ENCODE measurements around the gene FGFBP1. TPM values are rescaled to one million over a fixed set of nuclear protein-coding genes. Genes with fewer than 3 reads are reported as not detected.
A peak's percentile ranks its signal among the peaks of the same experiment; 100 is the strongest.

Gene FGFBP1
- total and polyA plus RNA-seq, 2 of the 4 experiments (the other 2 are of a cell fraction): under 0.01 TPM; not detected in 1

DNA sequence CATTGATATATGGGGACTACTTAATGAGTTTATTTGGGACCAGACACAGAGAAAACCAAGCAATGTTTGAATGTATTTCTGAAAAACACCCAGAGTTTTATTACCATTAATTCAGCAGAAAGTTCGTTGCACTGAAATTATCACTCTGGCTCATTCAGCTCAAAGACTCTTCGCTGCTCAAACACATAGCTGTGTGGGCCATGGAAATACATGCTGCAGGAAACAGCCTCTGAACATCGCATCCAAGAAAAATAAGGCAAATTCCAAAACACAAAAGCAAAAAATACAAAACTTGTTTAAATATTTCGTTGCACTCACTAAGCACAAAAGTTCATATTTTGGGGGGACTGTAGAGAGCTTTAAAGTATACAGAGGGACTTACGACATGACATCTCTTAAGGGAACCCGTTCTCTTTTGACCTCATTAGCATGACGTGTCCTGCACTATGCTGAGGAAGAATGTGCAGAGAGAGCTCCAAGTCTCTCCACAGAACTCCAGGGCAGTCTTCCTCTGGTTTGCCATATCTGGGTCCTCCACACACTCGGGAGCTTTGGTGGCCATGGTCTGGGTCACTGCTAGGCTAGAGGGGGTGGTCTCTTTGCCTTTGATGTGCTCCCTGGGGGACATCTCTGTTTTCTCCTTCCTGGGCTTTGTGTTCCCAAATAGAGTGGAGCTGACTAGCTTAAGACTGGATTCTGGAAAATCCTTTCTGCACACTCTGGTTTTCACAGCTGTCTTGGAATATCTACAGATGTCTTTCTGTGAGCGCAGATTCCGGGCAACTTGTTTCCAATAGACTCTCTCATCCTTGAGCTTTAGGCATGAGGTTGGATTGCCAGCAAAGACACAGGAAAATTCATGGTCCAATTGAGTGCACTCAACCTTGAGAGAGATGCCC is 2.8 kb downstream of the FGFBP1 start:
- dilution Hi-C loops (cut with HindIII; ENCODE audit: low sequenced_read_pairs, unreplicated experiment): no loop called here
- no peaks in the 10 kb centered on the region for H3K4me1 ChIP-seq (ENCODE audit: control insufficient read depth, insufficient read depth, low read length)
- H3K4me2 ChIP-seq (ENCODE audit: low read depth, low read length): no peak overlapping the region
- ATAC-seq (ENCODE audit: low read depth): no peak
- H2BK5ac ChIP-seq (ENCODE audit: low read depth, low read length, poor library complexity, severe bottlenecking): no peak overlapping the region
- no peak overlapping the region for H2AK9ac ChIP-seq (replicated peaks; ENCODE audit: low read depth, low read length, poor library complexity)
- H3K4ac ChIP-seq (ENCODE audit: low read depth, low read length): no peak overlapping the region
- no peak overlapping the region for H4K5ac ChIP-seq (ENCODE audit: low read depth, low read length)
- H3K56ac ChIP-seq (ENCODE audit: extremely low read depth, insufficient read depth, low read length): no peak overlapping the region
- no peaks in the 10 kb centered on the region for H4K20me1 ChIP-seq (ENCODE audit: insufficient read depth, low read length)
- peaks cover 31% of the 10 kb centered on the region for H3K27me3 ChIP-seq (ENCODE audit: control insufficient read depth, insufficient read depth, low read length)
- intact Hi-C loops (cut with micrococcal nuclease): no loop called here
- no peak overlapping the region for H2BK15ac ChIP-seq (ENCODE audit: low read depth, low read length)
- H3K9me3 ChIP-seq (ENCODE audit: control insufficient read depth, insufficient read depth, low read length): no peaks in the 10 kb centered on the region
- peak; percentile 10 for DNase-seq
- H3K4me3 ChIP-seq (ENCODE audit: insufficient read depth, low read depth, low read length): no peak overlapping the region
- no peak overlapping the region for H2AK5ac ChIP-seq (ENCODE audit: low read depth, low read length)
- in situ Hi-C loops (cut with MboI; ENCODE audit: low sequenced_read_pairs): no loop called here
- no TSS peak for BruUV-seq (replicated peaks)
- no peak overlapping the region for H3K23ac ChIP-seq (ENCODE audit: low read depth, low read length)
- ChIA-PET POLR2A (ENCODE audit: unreplicated experiment) (no interaction called here), CTCF (interaction anchor here (0.7 kb wide), 1 partner anchor 329 kb away, joined by 3 read pairs; no protein-coding TSS in a partner anchor)
- WGBS, 2 experiments (ENCODE audit: extremely low coverage in 2 of 2, insufficient read length in 1 of 2): no CpG with 5 or more reads among the region's 10 CpGs
- H3K79me1 ChIP-seq (ENCODE audit: low read depth in 1 of 2, low read length in 2 of 2): no peaks in the 10 kb centered on the region
- no peak overlapping the region for H3K9ac ChIP-seq (ENCODE audit: low read depth, low read length)
- no peak overlapping the region for H4K8ac ChIP-seq (ENCODE audit: low read depth in 2 of 2, low read length in 2 of 2)
- no peak overlapping the region for H3K18ac ChIP-seq (ENCODE audit: low read depth, low read length)
- no peak overlapping the region for H2AFZ ChIP-seq (replicated peaks; ENCODE audit: low read length, poor library complexity)
- H3K27ac ChIP-seq (ENCODE audit: insufficient read depth, low read length): no peak overlapping the region
- no peak overlapping the region for H3K14ac ChIP-seq (replicated peaks; ENCODE audit: low read depth, low read length)
- H4K91ac ChIP-seq (ENCODE audit: insufficient read depth, low read depth, low read length): no peak overlapping the region
- no peak overlapping the region for H2BK20ac ChIP-seq (ENCODE audit: low read depth, low read length)
- no peaks in the 10 kb centered on the region; the same call in 1 of the 2 replicates for H3K9me1 ChIP-seq (ENCODE audit: insufficient read depth, low read length)
- no peak overlapping the region for H2BK120ac ChIP-seq (ENCODE audit: low read depth, low read length)
- H3K36me3 ChIP-seq (ENCODE audit: control insufficient read depth, insufficient read depth, low read length): no peaks in the 10 kb centered on the region
- TF ChIP-seq CHD1 (IDR thresholded peaks at IDR 0.05; ENCODE audit: low read depth, low read length) (no peak), POLR2A (IDR thresholded peaks at IDR 0.05; ENCODE audit: low read depth, low read length) (no peak), MXI1 (IDR thresholded peaks at IDR 0.05; ENCODE audit: borderline replicate concordance, low read depth, low read length) (no peak), CEBPB (IDR thresholded peaks at IDR 0.05; ENCODE audit: low read depth, low read length) (no peak), RAD21 (IDR thresholded peaks at IDR 0.05; ENCODE audit: low read length) (no peak), BHLHE40 (IDR thresholded peaks at IDR 0.05; ENCODE audit: low read depth, low read length) (no peak), SMC3 (IDR thresholded peaks at IDR 0.05; ENCODE audit: low read depth, low read length) (no peak), FOS (IDR thresholded peaks at IDR 0.05; ENCODE audit: low read depth, low read length) (no peak), MAFK (IDR thresholded peaks at IDR 0.05; ENCODE audit: low read depth, low read length) (no peak), MAZ (IDR thresholded peaks at IDR 0.05; ENCODE audit: borderline replicate concordance, low read depth, low read length) (no peak), RCOR1 (IDR thresholded peaks at IDR 0.05; ENCODE audit: insufficient replicate concordance, low read length) (no peak), RFX5 (IDR thresholded peaks at IDR 0.05; ENCODE audit: low read depth, low read length) (no peak)
- TF ChIP-seq, protein P1, sequence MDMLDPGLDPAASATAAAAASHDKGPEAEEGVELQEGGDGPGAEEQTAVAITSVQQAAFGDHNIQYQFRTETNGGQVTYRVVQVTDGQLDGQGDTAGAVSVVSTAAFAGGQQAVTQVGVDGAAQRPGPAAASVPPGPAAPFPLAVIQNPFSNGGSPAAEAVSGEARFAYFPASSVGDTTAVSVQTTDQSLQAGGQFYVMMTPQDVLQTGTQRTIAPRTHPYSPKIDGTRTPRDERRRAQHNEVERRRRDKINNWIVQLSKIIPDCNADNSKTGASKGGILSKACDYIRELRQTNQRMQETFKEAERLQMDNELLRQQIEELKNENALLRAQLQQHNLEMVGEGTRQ (IDR thresholded peaks at IDR 0.05; ENCODE audit: low read depth, low read length): no peak
- TF ChIP-seq, protein P2, sequence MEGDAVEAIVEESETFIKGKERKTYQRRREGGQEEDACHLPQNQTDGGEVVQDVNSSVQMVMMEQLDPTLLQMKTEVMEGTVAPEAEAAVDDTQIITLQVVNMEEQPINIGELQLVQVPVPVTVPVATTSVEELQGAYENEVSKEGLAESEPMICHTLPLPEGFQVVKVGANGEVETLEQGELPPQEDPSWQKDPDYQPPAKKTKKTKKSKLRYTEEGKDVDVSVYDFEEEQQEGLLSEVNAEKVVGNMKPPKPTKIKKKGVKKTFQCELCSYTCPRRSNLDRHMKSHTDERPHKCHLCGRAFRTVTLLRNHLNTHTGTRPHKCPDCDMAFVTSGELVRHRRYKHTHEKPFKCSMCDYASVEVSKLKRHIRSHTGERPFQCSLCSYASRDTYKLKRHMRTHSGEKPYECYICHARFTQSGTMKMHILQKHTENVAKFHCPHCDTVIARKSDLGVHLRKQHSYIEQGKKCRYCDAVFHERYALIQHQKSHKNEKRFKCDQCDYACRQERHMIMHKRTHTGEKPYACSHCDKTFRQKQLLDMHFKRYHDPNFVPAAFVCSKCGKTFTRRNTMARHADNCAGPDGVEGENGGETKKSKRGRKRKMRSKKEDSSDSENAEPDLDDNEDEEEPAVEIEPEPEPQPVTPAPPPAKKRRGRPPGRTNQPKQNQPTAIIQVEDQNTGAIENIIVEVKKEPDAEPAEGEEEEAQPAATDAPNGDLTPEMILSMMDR (conservative IDR thresholded peaks at IDR 0.05; ENCODE audit: low read depth, low read length): no peak
- TF ChIP-seq, protein P3, sequence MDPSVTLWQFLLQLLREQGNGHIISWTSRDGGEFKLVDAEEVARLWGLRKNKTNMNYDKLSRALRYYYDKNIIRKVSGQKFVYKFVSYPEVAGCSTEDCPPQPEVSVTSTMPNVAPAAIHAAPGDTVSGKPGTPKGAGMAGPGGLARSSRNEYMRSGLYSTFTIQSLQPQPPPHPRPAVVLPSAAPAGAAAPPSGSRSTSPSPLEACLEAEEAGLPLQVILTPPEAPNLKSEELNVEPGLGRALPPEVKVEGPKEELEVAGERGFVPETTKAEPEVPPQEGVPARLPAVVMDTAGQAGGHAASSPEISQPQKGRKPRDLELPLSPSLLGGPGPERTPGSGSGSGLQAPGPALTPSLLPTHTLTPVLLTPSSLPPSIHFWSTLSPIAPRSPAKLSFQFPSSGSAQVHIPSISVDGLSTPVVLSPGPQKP (IDR thresholded peaks at IDR 0.05; ENCODE audit: borderline replicate concordance, low read depth, low read length): no peak

Data from IMR-90 (cell line).